ENCODE measurements around the gene FHIP2A. TPM values are rescaled to one million over a fixed set of nuclear protein-coding genes. Genes with fewer than 3 reads are reported as not detected.
A peak's percentile ranks its signal among the peaks of the same experiment; 100 is the strongest.
"Not testable (repeated sequence)": the region's sequence is repeated elsewhere in the genome, so short reads cannot be mapped to it uniquely, and the experiment has no call there.

The FHIP2A gene
- total RNA-seq, 2 donors from 2014 or later, result 20.4 to 25.6 TPM

DNA sequence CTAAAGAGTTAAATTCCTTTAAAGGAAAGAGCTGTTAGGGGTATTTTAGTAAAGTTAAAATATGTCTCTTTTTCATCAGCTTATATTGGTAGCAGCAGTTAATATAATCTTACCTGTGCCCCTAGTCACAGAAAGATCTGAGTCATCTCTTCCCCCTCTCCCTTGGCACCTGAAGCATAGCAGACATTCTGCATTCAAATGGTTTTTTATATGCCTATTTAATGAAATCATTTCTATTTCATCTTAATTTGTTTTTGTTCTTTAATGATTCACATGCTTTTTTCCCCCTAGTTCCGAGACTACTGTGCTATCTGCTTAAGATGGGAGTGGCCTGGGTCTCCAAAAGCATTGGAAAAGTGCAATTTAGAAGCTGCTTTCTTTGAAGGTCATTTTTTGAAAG is 33.3 kb downstream of the FHIP2A start:
- no peak for DNase-seq
- no peak overlapping the region for H3K27ac Mint-ChIP-seq
- H3K36me3 Mint-ChIP-seq (ENCODE audit: insufficient read depth in 2 of 2), result peaks cover 6 to 25% of the 10 kb centered on the region in 2 donors
- ATAC-seq (replicated peaks in 1 of 2), result no peak
- H3K4me3 Mint-ChIP-seq, result no peak overlapping the region
- H3K9me3 Mint-ChIP-seq, result no peaks in the 10 kb centered on the region
- peaks cover 20% of the 10 kb centered on the region for H3K4me1 Mint-ChIP-seq (ENCODE audit: low read depth)
- no peaks in the 10 kb centered on the region for H3K27me3 Mint-ChIP-seq (ENCODE audit: low read depth)

GRCh38 chr10:114855776-114856543 is 34.4 kb downstream of the FHIP2A start:
- peaks cover 6 to 23% of the 10 kb centered on the region in 2 donors for H3K36me3 Mint-ChIP-seq (ENCODE audit: insufficient read depth in 2 of 2)
- H3K4me1 Mint-ChIP-seq (ENCODE audit: low read depth), result peaks cover 20% of the 10 kb centered on the region
- no peaks in the 10 kb centered on the region for H3K27me3 Mint-ChIP-seq (ENCODE audit: low read depth)
- H3K4me3 Mint-ChIP-seq, result peak overlapping the region in 1 of 2 donors; percentile 81
- H3K27ac Mint-ChIP-seq, result peak overlapping the region; percentile 96
- DNase-seq (no peak), ATAC-seq (replicated peaks in 1 of 2) (peak; percentile 62 to 65)
- H3K9me3 Mint-ChIP-seq, result no peaks in the 10 kb centered on the region

DNA sequence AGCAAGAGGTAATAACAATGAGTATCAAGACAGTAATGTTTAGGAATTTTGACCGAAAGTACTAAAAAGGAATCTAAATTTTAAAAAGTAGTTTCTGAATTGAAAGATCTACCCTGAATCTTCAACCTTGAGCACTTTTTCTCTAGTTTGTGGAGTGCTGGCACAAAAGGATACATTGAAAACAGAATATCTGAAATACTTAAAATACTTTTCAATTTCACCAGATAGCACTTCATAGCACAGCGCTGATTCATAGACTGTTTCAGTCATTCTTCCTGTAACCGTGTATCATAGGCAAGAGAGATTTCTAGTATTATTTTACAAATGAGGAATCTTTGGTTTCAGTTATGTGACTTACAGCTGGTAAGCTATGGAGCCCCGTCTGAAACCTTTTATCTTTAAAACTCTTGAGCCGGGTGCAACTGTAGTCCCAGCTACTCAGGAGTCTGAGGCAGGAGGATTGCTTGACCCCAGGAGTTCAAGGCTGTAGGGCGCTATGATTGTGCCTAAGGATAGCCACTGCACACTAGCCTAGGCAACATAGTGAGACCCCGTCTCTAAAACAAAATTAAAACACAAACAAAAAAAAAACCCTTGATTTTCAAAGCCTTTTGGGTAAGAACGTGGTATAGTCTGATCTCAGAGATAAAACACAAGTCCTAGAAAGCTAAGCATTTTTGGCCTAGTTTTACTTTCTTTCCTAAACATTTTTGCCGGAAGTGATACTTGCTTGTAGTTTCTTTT is 35.1 kb downstream of the FHIP2A start:
- peaks cover 20% of the 10 kb centered on the region for H3K4me1 Mint-ChIP-seq (ENCODE audit: low read depth)
- no peak for DNase-seq
- H3K36me3 Mint-ChIP-seq (ENCODE audit: insufficient read depth in 2 of 2), result peaks cover 6 to 24% of the 10 kb centered on the region in 2 donors
- ATAC-seq (replicated peaks in 1 of 2), result peak; percentile 77 to 93
- H3K4me3 Mint-ChIP-seq, result peak overlapping the region; percentile 47 to 81
- H3K27ac Mint-ChIP-seq, result peak overlapping the region; percentile 96
- no peaks in the 10 kb centered on the region for H3K9me3 Mint-ChIP-seq
- H3K27me3 Mint-ChIP-seq (ENCODE audit: low read depth), result no peaks in the 10 kb centered on the region

DNA sequence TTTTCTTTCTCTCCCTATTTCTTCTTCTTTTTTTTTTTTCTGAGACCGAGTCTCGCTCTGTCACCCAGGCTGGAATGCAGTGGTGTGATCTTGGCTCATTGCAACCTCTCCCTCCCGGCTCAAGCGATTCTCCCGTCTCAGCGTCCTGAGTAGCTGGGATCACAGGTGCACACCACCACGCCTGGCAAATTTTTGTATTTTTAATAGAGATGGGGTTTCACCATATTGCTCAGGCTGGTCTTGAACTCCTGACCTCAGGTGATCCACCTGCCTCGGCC is 35.6 kb downstream of the FHIP2A start:
- Mint-ChIP-seq H3K4me3 (peak overlapping the region; percentile 35 to 81), H3K36me3 (ENCODE audit: insufficient read depth in 2 of 2) (peaks cover 4 to 23% of the 10 kb centered on the region in 2 donors), H3K27ac (peak overlapping the region; percentile 96), H3K4me1 (ENCODE audit: low read depth) (peaks cover 20% of the 10 kb centered on the region)
- not testable (repeated sequence) for H3K27me3 Mint-ChIP-seq (ENCODE audit: low read depth); ATAC-seq (replicated peaks in 1 of 2); H3K9me3 Mint-ChIP-seq; DNase-seq

- H3K4me1 Mint-ChIP-seq (ENCODE audit: low read depth), result peaks cover 20% of the 10 kb centered on the region
- H3K36me3 Mint-ChIP-seq (ENCODE audit: insufficient read depth in 2 of 2), result peaks cover 4 to 20% of the 10 kb centered on the region in 2 donors
- no peaks in the 10 kb centered on the region for H3K9me3 Mint-ChIP-seq
- H3K4me3 Mint-ChIP-seq, result no peak overlapping the region
- no peak for DNase-seq
- peak overlapping the region; percentile 96 for H3K27ac Mint-ChIP-seq
- no peaks in the 10 kb centered on the region for H3K27me3 Mint-ChIP-seq (ENCODE audit: low read depth)
- ATAC-seq (replicated peaks in 1 of 2), result no peak
Observed at GRCh38 chr10:114857922-114858629, 36.5 kb downstream of the FHIP2A start.

DNA sequence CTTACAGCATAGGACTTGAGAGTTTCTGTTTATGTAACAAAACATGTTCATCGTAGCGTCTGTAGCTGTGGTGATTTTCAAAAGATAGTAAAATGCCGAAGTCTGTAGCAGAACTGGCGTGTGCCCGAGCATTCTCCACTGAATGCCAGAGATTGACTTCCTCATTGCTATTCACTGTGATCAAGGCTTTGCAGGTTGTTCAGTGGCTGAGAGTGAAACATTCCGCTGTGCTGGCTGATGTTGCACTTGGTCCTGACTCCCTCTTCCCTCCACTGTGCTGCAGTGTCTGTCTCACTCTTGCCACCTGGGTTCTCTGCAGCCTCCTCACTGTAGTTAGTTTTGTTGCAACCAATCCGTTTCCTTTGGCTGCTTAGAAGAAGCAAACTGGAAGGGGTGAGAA is 37.6 kb downstream of the FHIP2A start:
- Mint-ChIP-seq H3K27ac (no peak overlapping the region), H3K36me3 (ENCODE audit: insufficient read depth in 2 of 2) (peaks cover 4 to 17% of the 10 kb centered on the region in 2 donors), H3K9me3 (no peaks in the 10 kb centered on the region), H3K4me1 (ENCODE audit: low read depth) (peaks cover 20% of the 10 kb centered on the region), H3K27me3 (ENCODE audit: low read depth) (no peaks in the 10 kb centered on the region), H3K4me3 (no peak overlapping the region)
- DNase-seq (no peak), ATAC-seq (replicated peaks in 1 of 2) (no peak)

DNA sequence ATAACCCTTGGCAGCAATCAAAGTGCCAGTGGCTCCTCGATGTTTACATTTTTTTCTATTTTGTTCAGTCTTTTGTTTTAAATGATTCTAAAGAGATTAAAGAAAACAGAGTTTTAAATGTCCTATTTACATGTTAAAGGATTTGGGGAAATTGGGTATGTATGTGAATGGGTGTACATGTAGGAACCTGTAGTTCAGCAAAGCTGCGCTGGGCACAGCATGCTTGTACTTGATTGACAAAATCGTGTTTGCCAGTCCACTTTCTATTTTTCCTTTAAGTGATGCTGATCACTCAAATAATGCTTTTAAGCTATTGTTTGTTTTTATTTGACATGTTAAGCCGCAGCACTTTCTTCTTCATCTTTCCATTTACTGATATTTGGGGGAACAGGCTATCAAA is 40.9 kb downstream of the FHIP2A start:
- peaks cover 5% of the 10 kb centered on the region for H3K4me1 Mint-ChIP-seq (ENCODE audit: low read depth)
- no peaks in the 10 kb centered on the region for H3K27me3 Mint-ChIP-seq (ENCODE audit: low read depth)
- H3K9me3 Mint-ChIP-seq, result no peaks in the 10 kb centered on the region
- no peak overlapping the region for H3K27ac Mint-ChIP-seq
- DNase-seq (no peak), ATAC-seq (replicated peaks in 1 of 2) (no peak)
- H3K4me3 Mint-ChIP-seq, result no peak overlapping the region
- peaks cover 3 to 12% of the 10 kb centered on the region in 2 donors for H3K36me3 Mint-ChIP-seq (ENCODE audit: insufficient read depth in 2 of 2)

DNA sequence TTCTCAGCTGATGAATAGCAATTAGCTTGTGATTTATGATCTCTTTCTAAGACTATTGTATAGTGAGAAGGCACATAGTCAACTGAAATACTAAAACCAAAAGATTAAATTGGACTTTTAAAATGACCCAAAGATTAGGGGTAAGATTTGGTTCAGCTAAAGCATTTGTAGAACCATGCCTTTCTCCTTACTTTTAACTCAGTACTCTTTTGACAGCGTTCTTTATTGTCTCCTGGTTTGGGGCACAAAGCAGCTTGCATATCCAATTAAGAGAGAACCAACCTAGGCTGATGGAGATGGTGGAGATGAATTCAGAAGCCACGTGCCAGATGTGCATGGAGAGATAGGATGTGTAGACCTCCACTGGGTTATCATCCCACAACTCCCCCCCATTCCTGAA is 45.8 kb downstream of the FHIP2A start:
- no peaks in the 10 kb centered on the region for H3K4me1 Mint-ChIP-seq (ENCODE audit: low read depth)
- DNase-seq (no peak), ATAC-seq (replicated peaks in 1 of 2) (no peak)
- no peaks in the 10 kb centered on the region for H3K9me3 Mint-ChIP-seq
- H3K4me3 Mint-ChIP-seq, result no peak overlapping the region
- peaks cover 9% of the 10 kb centered on the region for H3K27me3 Mint-ChIP-seq (ENCODE audit: low read depth)
- peaks cover 1 to 4% of the 10 kb centered on the region in 2 donors for H3K36me3 Mint-ChIP-seq (ENCODE audit: insufficient read depth in 2 of 2)
- no peak overlapping the region for H3K27ac Mint-ChIP-seq

DNA sequence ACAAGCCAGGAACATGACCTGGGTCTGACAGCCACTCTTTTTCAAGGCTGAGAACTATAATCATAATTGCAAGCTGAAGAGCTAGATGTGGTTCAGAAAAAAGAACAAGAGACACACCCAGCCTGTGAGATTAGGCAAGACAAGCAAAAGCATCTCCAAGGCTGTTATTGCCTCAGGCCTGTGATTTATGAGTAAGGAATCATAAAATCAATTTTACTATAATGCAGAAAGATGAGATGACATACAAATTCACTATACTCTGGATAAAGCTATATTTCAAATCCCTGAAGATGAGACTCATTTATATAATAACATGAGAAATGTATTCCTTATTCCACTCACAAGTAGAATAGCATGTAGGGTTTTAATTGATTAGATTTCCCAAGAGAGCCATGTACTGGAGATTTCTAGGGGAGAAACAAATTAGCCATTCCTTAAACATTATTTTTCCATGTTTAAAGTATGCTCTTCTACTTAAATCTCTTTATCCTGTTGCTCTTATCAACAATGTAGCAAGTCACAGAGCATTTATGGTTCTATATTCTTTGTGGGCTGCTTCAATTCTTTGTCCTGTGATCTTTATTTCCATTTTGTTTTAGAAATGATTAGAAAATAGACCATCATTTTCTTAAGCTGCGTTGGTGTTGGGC is 47.4 kb downstream of the FHIP2A start:
- H3K36me3 Mint-ChIP-seq (ENCODE audit: insufficient read depth in 2 of 2), result peaks cover 1 to 3% of the 10 kb centered on the region in 2 donors
- no peak overlapping the region for H3K4me3 Mint-ChIP-seq
- no peak for ATAC-seq (replicated peaks in 1 of 2)
- no peaks in the 10 kb centered on the region for H3K9me3 Mint-ChIP-seq
- DNase-seq, result no peak
- no peaks in the 10 kb centered on the region for H3K4me1 Mint-ChIP-seq (ENCODE audit: low read depth)
- peaks cover 14% of the 10 kb centered on the region for H3K27me3 Mint-ChIP-seq (ENCODE audit: low read depth)
- H3K27ac Mint-ChIP-seq, result no peak overlapping the region

DNA sequence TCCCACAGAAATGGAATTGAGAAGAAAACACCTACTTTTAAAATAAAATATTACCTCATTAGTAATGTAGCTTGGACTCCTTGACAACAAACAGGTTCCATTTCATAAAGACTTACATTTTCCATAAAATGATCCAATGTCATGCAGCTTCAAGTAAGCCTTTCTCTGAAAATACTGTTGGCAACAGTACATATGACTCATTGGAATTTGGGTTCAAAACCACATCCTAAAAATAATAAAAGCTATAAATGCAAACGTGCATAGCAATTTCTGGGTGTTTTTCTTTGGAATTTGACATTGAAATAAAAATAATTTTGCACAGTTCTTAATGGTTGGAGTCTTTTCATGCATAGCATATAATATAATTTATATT is 47.9 kb downstream of the FHIP2A start:
- Mint-ChIP-seq H3K4me1 (ENCODE audit: low read depth) (no peaks in the 10 kb centered on the region), H3K9me3 (no peaks in the 10 kb centered on the region), H3K4me3 (no peak overlapping the region), H3K27ac (no peak overlapping the region), H3K27me3 (ENCODE audit: low read depth) (peaks cover 15% of the 10 kb centered on the region), H3K36me3 (ENCODE audit: insufficient read depth in 2 of 2) (peaks cover 1 to 3% of the 10 kb centered on the region in 2 donors)
- no peak for DNase-seq
- ATAC-seq (replicated peaks in 1 of 2), result no peak

DNA sequence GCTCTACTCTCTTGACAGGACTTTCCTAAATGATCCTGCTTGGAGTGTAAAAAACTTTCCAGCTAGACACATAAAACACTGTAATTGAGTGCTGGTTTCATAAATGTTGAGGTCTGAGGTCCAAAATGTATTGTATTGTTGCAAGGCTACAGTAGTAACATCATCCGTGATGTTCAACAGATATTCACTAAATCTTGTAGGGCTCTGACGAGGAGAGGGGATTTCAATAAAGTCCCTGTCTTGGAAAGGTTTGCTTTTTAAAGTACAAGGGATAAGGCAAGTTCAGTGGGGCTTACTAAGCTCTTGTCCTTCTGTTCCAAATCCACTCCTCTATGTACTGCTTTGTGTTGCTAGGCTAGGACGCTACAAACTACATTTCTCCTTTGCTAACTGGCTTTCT is 48.9 kb downstream of the FHIP2A start:
- H3K36me3 Mint-ChIP-seq (ENCODE audit: insufficient read depth in 2 of 2), result peaks cover 0 to 3% of the 10 kb centered on the region in 2 donors
- DNase-seq (no peak), ATAC-seq (replicated peaks in 1 of 2) (no peak)
- H3K4me1 Mint-ChIP-seq (ENCODE audit: low read depth), result peaks cover 8% of the 10 kb centered on the region
- no peak overlapping the region for H3K4me3 Mint-ChIP-seq
- no peaks in the 10 kb centered on the region for H3K9me3 Mint-ChIP-seq
- peaks cover 24% of the 10 kb centered on the region for H3K27me3 Mint-ChIP-seq (ENCODE audit: low read depth)
- no peak overlapping the region for H3K27ac Mint-ChIP-seq

GRCh38 chr10:114871379-114871778 is 49.8 kb downstream of the FHIP2A start:
- H3K36me3 Mint-ChIP-seq (ENCODE audit: insufficient read depth in 2 of 2), result no peaks in the 10 kb centered on the region
- peaks cover 9% of the 10 kb centered on the region for H3K4me1 Mint-ChIP-seq (ENCODE audit: low read depth)
- no peak overlapping the region for H3K27ac Mint-ChIP-seq
- ATAC-seq (replicated peaks in 1 of 2) (no peak), DNase-seq (no peak)
- H3K9me3 Mint-ChIP-seq, result no peaks in the 10 kb centered on the region
- no peak overlapping the region for H3K4me3 Mint-ChIP-seq
- H3K27me3 Mint-ChIP-seq (ENCODE audit: low read depth), result peaks cover 30% of the 10 kb centered on the region

All from activated T-cell treated with anti-CD3 and anti-CD28 coated beads, Interleukin-2, amount 50 U/mL, for 72 hours (primary cell).